Renal cortex interstitium (tissue), 11 donors: Measurements from ENCODE around the gene ABHD10. TPM values are rescaled to one million over a fixed set of nuclear protein-coding genes. Genes with fewer than 3 reads are reported as not detected.

Source experiments
- DNase-seq, 11 donors: peaks; one replicate each; pipeline ENCODE4 v3.0.0-alpha.2; 2013; ENCODE audit warnings: low read depth in 9 of 11, low spot score in 4 of 11; ENCODE audit errors: extremely low read depth in 1 of 11
- polyA plus RNA-seq, 3 donors: library from polyadenylated mRNA; unstranded; fragments of 120-200 nt; gene quantifications; one replicate each; pipeline ENCODE4 v1.2.1, GENCODE V29; 2013; ENCODE audit not compliant: insufficient read length in 3 of 3

Gene ABHD10
- polyA plus RNA-seq, 3 donors: 51.8 to 52.9 (median 52.3) TPM

DNA sequence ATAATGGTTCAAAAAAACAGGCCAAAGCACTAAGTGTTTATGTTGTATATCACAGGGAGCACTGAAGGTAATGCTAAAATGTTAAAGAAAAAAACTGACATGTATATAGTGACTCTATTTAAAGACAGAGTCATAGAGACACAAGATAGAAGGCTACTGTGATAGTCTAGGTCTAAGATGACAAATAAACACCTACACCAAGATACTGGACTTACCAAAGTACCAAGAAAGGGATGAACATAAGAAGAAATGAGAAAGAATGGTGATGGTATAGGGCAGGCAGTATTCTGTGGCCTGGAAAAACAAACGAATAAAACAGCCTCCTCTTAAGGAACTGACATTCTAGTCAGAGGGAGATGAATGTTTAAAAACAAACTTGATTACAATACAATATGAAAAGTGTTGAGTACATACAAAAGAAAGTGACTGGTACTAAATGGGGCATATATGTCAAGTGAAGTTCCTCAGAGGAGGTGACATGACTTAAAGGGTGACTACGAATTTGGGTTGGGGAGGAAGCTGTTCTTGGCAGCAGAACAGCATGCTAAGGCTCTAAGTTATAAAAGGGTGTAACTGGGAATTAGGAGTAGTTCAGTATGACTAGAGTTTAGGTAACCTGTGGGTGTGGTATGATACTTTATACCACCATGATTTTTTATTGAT lies 5.9 kb downstream of the ABHD10 start:
- no peak for DNase-seq

DNA sequence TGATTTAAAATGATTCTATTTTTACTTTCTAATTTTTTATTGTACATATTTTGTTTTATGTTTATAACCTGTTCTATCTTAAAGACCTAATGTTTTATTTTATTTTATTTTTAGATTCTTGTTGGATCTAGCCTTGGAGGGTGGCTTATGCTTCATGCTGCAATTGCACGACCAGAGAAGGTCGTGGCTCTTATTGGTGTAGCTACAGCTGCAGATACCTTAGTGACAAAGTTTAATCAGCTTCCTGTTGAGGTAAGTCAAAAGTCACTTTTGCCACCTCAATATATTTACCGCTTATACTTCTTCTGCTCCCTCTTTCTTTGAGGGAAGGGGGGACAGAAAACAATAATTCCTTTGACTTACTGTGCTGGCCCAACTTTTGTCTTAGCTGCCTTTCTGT lies 8.0 kb downstream of the ABHD10 start:
- DNase-seq: no peak

DNA sequence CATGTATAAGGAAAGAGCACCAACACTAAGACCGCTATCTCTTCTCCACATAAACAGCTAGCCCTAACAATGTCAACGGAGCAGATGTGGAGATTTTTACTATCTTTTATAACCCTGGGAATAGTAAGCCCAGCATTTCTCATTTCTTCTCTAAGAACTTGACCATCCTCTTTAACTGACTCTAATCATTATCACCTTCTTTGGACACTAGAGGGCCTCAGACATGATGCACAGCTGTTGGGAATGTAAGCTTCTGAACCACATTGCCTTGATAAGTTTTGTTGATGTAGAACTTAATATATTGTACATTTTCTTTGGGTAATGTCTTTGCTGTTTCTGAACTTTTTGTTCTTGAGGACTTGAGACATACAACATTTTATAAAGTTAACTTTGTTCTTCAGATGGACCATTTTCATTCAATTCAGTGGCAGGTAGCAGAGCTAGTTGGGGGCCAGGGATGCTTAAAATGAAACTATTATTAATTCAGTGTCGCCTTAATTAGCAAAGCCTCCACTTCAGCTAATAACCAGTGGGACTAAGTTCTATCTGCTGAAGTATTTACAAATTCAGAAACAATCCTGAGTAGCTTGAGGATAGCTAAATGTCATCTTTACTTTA lies 10.3 kb downstream of the ABHD10 start:
- peak in 3 of 11 donors; percentile 31 to 51 (median 44) for DNase-seq

DNA sequence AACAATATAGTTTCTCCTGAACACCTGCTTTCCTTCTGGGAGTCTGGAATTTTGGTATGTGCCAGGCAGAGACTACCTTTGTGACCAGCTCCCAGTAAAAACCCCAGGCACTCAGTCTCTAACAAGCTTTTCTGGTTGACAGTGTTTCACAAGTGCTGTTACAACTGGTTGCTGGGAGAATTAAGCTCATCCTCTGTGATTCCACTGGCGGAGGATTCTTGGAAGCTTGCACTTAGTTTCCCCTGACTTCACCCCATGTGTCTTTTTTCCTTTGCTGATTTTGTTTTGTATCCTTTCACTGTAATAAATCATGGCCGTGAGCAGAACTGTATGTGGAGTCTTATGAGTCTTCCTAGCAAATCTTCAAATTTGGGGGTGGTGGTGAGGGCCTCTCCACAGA lies 14.2 kb downstream of the ABHD10 start:
- no peak for DNase-seq

DNA sequence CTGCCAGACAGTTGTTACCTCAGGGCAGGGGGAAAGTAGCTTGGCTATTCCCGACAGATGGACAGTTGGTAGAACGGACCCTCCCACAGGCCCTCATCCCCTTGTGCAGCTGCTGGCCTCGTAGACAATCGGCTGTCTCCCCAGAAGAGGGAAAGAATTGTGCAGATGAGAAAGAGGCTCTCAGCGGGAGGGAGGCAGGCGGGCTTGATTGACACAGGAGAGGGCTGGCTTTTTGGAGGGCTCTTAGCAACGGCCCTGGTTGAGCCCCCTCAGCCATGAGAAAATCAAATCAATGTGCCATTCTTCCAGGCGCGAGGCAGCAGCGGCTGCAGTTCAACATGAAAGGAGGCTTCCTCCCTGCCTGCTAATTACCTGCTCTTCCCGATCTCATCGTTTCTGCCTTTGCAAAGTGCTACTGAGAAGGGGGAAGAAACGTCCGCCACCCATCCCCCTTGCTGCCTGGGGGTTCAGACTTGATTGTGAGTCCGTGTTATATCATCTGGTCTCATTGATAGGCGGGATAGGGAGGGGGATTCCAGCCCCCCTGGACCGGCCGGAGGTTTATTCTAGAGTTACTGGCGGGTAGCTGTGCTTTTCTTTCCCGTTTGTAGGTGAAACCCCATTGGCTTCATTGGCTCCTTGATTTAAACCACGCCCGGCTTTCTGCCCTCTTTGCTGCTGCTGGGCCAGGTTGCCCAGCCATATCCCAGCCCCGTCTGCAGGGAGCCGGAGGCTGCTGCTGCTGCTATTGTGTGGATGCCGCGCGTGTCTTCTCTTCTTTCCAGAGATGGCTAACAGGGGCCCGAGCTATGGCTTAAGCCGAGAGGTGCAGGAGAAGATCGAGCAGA lies 20.0 kb downstream of the ABHD10 start, which contains the start of gene TAGLN3:
TAGLN3 (plus strand) TSS at position 287 of the 848 bp plus-strand sequence; CDS start at position 788, 501 bp downstream.
- peak in 1 of 11 donors; percentile 43 for DNase-seq

DNA sequence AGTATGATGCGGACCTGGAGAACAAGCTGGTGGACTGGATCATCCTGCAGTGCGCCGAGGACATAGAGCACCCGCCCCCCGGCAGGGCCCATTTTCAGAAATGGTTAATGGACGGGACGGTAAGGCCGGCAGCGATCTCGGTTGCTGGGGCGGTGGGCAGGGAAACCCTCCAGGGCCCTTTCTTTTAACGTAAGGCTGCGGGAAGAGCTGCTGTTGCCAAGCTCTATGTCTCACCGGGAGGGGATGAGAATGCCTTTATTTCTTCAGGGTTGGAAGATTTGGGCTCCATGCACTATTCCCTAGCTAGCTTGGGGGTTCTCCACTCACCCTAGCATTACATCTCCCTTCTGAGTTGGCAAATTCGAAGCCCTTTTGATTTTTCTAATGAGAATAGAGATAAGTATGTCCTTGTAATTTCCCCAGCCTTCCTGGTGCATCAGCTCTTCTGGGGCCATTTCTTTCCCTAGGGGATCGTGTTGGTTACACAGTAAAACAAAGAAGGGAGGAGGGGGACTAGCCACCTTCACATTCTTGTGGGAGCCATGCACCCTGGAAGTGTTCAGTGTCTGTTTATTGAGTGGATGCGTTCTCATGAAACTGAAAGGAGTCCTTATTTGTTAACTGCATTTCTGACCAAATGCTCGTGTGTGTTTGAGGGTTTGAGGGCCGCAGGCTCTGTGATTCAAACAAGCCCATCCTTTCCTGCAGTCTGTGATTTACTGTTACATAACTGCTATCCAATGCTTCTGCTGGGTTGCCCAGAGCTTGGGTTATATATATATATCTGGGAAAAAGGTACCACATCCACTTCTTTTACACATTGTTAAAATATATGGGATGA lies 20.9 kb downstream of the ABHD10 start:
- DNase-seq: no peak

DNA sequence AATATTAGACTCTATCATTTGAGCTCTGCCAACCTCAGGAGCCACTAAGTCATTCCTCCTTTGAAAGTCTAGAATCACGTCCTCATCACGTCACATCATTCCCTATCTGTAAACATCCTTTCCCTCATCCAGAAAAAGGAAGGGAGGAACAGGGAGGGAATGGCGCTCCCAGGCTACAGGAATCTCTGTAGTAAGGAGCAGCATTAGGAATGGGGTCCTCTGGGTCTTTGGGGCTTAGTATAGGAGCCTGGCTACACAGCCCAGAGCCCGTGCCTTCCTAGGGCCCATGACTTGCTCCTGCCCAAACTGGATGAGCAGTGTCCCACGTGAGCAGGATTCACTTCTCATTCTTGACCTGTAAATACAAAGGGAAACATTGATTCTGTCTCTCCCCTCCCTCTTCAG lies 21.5 kb downstream of the ABHD10 start:
- no peak for DNase-seq

DNA sequence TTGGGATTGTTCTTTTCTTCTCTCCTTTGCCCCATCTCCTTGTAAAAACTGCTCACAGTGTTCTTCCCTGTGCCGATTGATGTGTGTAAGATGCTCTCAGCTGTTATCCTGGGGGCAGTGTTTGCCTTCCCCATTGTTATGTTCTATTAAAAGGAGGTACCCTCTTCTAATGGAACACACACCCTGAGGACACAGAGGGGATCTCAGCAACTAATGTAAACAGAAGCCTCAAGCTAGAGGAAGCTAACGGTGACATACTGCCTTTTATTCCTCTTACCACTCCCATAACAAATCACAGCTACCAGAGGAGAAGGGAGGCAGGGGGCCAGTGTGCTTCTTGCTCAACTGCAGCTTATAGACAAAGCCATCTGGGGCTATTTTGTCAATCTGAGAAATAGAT lies 22.1 kb downstream of the ABHD10 start:
- DNase-seq: no peak

DNA sequence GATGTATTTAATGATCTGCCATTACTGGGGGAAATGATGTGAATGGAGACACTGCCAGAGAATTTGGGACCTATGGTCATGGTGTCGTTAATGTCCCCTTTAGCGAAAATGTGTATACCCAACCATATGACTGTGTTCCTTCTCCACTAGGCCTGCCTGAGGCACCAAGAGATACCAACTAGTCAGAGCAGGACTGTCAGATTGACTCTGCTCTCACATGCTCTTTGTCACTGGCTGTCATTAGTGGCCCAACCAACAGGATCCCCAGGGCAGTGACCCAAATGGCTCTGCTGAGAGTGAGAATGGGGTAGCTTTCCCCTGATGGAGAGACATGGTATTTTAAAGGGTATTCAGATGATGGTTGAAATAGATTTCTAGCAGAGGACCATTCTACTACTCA lies 22.7 kb downstream of the ABHD10 start:
- DNase-seq: no peak

DNA sequence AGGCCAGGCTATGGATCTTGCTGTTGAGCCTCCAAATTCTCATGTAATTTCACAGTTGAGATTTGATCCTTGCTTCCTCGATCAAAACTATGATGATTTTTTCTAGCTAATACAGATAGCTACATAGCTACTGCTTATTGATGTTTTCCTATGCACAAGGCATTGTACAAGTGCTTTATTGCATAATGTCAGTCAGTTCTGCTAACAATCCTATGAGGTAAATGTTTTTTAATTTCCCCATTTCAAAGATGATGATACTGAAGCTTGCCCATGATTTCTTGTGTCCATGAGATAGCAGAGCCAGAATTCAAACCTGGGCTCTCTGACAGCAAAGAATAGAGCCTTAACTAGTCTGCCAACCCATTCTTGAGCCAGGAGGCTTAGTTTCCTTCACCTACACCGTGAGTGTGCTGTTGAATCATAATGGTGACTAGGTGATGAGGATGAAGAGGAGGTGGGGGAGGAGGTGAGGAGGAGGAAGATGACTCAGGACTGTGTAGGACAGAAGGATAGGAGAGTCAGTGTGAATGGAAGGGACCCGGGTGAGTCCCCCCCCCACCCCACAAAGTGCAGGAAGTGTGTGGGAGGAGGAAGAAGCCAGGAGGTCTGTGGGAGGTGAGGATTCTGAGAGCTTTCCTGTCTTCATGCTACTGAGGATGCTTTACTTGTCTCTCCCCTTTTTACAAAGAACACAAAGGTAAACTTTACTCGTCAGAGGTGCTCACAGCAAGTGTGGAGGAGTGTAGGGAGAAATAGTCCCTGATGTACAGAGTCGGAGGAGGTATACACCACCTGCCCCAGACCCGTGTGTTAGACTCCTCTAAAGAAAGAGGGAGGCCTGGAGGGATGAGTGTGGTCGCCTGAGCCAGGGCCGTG lies 23.5 kb downstream of the ABHD10 start:
- no peak for DNase-seq

DNA sequence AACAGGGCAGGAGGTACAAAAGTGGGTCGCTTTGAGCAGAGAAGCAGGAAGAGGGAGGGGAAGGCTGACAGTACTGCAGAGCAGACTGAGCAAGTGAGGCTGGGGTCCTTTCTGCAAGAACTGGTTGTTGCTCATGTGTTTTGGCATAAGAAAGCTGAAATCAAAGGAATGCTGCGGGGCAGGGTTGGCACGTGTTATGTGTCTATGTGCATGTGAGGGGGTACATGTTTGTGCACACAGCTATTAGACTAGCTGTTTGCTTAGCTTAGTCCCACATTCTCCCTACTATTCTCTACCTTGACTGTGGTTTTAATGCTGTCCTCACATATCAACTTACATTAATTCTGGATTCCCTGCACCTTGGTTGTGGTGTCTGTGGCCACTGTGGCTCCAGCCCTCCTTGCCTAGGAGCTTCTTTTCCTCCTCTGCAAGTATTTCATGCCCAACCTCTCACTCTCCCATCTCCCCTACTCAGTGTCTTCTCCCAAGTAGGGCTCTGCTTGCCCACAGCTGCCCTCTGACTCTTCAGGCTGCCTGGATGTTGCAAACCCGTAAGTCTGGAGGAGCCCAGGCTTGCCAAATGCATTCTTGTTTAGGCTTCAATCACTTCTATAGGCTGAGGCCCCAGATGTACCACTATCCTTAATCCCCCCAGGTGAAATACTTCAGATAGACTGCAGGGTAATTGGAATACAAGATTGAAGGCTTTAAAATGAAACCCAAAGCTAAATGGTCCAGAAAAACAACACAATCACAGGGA lies 24.7 kb downstream of the ABHD10 start:
- DNase-seq: no peak

DNA sequence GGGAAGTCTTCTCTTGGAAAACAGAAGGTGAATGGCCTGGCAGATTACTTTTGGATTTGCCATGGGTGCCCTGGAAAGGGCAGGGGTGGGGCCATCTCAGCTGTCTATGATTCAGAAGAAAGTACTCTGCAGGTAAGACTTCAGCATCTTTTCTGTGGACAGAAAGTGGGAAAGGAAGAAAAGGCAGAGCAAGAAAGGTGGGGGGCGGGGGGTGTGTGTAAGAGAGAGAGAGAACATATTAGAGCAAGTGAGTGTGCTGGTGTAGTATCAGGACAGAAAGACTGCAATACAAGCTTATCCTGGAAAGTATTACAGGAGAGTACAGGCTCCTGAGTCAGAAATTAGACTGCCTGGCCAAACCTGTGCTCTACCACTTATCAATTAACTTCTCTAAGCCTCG lies 25.4 kb downstream of the ABHD10 start:
- no peak for DNase-seq

DNA sequence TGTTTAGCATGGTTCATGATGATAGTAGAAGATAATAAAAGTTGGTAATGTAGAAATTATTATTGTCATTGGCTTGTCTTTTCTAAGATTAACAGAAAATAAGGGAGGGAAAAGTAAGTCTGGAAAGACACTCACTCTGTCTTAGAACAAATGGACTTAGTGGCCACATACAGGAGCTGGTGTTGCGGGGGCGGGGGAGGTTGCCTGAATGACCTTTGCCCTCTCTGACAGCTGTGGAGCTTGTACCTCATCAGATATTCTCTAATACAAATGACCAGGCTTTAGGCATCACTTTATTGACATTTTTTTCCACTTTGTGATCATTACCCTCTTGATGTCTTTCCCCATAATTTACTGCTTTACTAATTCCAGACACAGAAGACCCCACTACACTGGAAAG lies 25.8 kb downstream of the ABHD10 start:
- no peak for DNase-seq

DNA sequence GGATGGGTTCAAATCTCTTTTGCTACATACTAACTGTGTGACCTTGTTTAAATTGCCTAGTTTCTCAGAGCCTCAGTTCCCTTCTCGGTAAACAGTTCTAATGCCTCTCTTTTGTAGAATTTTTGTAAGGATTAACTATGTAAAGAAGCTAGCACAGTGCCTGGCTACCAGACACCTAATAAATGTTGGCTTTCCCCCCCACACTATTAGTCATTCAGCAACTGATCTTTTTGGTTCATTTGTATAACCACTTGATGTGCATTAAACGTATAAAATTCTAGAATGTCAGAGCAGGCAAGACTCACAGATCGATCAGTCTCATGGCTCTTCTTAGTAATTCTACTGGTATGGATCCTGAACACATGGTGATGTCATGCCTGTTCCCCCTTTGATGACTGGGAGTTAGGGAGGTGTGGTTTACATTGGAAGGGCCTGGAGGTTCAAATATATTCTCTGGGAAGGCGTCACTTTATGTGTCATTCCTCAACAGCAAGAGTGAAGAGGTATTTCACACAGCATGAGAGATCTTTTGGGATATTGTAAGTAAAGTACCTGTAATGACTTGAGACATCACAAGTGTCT lies 26.4 kb downstream of the ABHD10 start:
- no peak for DNase-seq

DNA sequence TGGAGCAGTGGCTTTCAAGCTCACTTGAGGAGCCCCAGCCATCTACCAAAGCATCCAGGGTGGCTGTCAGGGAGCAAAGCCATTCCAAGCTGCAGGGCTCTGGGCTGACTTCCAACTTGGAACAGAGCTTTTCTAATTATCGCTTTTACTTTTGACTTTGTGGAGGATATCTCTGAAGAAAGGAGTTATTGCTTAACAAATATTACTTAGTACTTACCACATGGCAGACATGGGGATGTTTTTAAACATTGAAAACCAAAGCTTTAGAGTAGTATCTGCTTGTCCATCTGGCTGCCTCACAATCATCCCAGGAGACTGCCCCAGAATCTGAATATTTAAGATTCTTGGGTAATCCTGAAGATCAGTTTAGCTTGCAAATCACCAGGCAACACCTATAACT lies 28.8 kb downstream of the ABHD10 start:
- DNase-seq: no peak

DNA sequence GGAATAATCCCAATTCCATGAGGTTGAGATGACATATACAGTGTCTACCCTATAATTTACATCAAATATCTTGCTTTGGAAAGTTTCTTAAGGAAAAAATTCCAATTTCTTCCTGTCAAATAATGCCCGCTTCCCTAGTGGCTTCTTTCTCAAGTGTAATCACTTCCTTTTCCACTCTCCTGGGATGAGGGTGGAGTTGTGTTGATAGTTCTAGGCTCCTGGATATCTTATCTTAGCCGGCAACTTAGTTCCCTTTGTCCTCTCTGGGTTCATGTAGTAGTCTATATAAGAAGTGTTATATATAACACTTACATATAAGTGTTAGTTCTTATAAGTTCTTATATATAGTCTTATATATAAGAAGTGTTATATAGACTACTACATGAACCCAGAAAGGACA lies 30.8 kb downstream of the ABHD10 start:
- DNase-seq: no peak

DNA sequence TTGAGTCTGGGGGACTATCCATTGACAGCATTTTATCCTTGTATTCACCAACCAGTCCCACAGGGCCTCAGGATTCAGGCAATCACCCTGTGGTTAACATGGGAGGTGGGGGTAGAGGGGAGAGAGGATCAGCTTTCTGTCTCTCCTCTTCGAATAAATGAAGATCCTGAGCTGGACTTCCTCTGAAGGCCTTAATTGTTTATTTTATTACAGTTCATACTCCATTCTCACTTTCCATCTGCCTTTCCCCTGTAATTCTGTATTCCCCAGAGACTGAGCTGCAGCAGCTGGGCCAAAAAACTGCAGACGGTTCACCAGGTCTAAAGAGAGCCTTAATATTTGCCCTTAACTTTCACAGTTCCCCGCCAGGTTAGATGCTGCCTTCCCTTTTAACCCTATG lies 31.8 kb downstream of the ABHD10 start:
- no peak for DNase-seq
